Liver (tissue), 9 donors: ENCODE data around the gene EVC2. TPM values are rescaled to one million over a fixed set of nuclear protein-coding genes. Genes with fewer than 3 reads are reported as not detected.

Experiments used
- DNase-seq: peaks from one replicate; pipeline ENCODE4 v3.0.0-alpha.2; 2017; ENCODE audit warnings: low spot score
- H3K27ac ChIP-seq, 2 donors: one replicate each; pipeline ENCODE4 v1.7.0; 2013; ENCODE audit warnings: inconsistent platforms in 2 of 2, low read length in 2 of 2, control low read depth in 1 of 2, low read depth in 1 of 2, mild to moderate bottlenecking in 1 of 2
- H3K27me3 ChIP-seq, 4 donors: one replicate each; pipeline versions ENCODE4 v1.6.1 to v1.7.0; 2013; ENCODE audit warnings: low read length in 3 of 4, inconsistent platforms in 1 of 4, mild to moderate bottlenecking in 1 of 4, moderate library complexity in 1 of 4; ENCODE audit not compliant: control insufficient read depth in 4 of 4, insufficient read depth in 4 of 4
- H3K36me3 ChIP-seq, 4 donors: one replicate each; pipeline versions ENCODE4 v1.6.1 to v1.7.0; 2013; ENCODE audit warnings: low read length in 3 of 4, mild to moderate bottlenecking in 3 of 4, low read depth in 1 of 4, moderate library complexity in 1 of 4; ENCODE audit not compliant: control insufficient read depth in 4 of 4, insufficient read depth in 3 of 4
- H3K4me1 ChIP-seq, 4 donors: one replicate each; pipeline versions ENCODE4 v1.6.1 to v1.7.0; 2013; ENCODE audit warnings: low read length in 3 of 4, mild to moderate bottlenecking in 3 of 4, moderate library complexity in 1 of 4; ENCODE audit not compliant: control insufficient read depth in 4 of 4, insufficient read depth in 4 of 4
- H3K4me3 ChIP-seq, 3 donors: one replicate each; pipeline versions ENCODE4 v1.6.1 to v1.7.0; 2013; ENCODE audit warnings: low read length in 3 of 3, control low read depth in 1 of 3, low read depth in 1 of 3, mild to moderate bottlenecking in 1 of 3
- H3K9ac ChIP-seq, 2 donors: one replicate each; pipeline ENCODE4 v1.7.0; 2013; ENCODE audit warnings: low read length in 2 of 2, mild to moderate bottlenecking in 2 of 2, moderate library complexity in 2 of 2, control low read depth in 1 of 2, low read depth in 1 of 2
- H3K9me3 ChIP-seq, 4 donors: one replicate each; pipeline versions ENCODE4 v1.6.1 to v1.7.0; 2013; ENCODE audit warnings: low read length in 3 of 4; ENCODE audit not compliant: control insufficient read depth in 4 of 4
- CTCF ChIP-seq: fragments of 150-350 bp; IDR thresholded peaks from 2 replicates; pipeline ENCODE4 v1.5.1; 2017; ENCODE audit warnings: improper control_type of control experiment, low read depth, low read length; ENCODE audit not compliant: missing input control
- FOXA1 ChIP-seq: IDR thresholded peaks from 2 replicates; pipeline ENCODE4 v1.6.1; 2016; ENCODE audit warnings: antibody characterized with exemption
- FOXA2 ChIP-seq: IDR thresholded peaks from 2 replicates; pipeline ENCODE4 v1.6.1; 2016; ENCODE audit warnings: antibody characterized with exemption
- GABPA ChIP-seq, 2 donors: IDR thresholded peaks in 1 of 2; conservative IDR thresholded peaks in 1 of 2; 2 replicates each; pipeline ENCODE4 v1.6.1; 2016; ENCODE audit warnings: antibody characterized with exemption in 2 of 2, mild to moderate bottlenecking in 1 of 2, moderate library complexity in 1 of 2
- HNF4A ChIP-seq, 2 donors: conservative IDR thresholded peaks; 2 replicates each; pipeline ENCODE4 v1.6.1; 2016; ENCODE audit warnings: antibody characterized with exemption in 2 of 2, mild to moderate bottlenecking in 2 of 2
- HNF4G ChIP-seq: IDR thresholded peaks from 2 replicates; pipeline ENCODE4 v1.6.1; 2016; ENCODE audit warnings: antibody characterized with exemption
- JUND ChIP-seq, 2 donors: IDR thresholded peaks; 2 replicates each; pipeline ENCODE4 v1.6.1; 2016; ENCODE audit warnings: antibody characterized with exemption in 2 of 2
- MAX ChIP-seq: IDR thresholded peaks from 2 replicates; pipeline ENCODE4 v1.6.1; 2016; ENCODE audit warnings: antibody characterized with exemption
- NR2F2 ChIP-seq: IDR thresholded peaks from 2 replicates; pipeline ENCODE4 v1.6.1; 2016; ENCODE audit warnings: antibody characterized with exemption
- RAD21 ChIP-seq, 2 donors: IDR thresholded peaks; 2 replicates each; pipeline ENCODE4 v1.6.1; 2016; ENCODE audit warnings: antibody characterized with exemption in 2 of 2, mild to moderate bottlenecking in 2 of 2
- REST ChIP-seq: IDR thresholded peaks from 2 replicates; pipeline ENCODE4 v1.6.1; 2016; ENCODE audit warnings: antibody characterized with exemption, mild to moderate bottlenecking
- TAF1 ChIP-seq: conservative IDR thresholded peaks from 2 replicates; pipeline ENCODE4 v1.6.1; 2016; ENCODE audit warnings: antibody characterized with exemption, mild to moderate bottlenecking
- YY1 ChIP-seq: IDR thresholded peaks from 2 replicates; pipeline ENCODE4 v1.6.1; 2016; ENCODE audit warnings: antibody characterized with exemption, mild to moderate bottlenecking
- ZBTB33 ChIP-seq: IDR thresholded peaks from 2 replicates; pipeline ENCODE4 v1.6.1; 2016; ENCODE audit warnings: antibody characterized with exemption
- WGBS: extraction: QIAGEN DNeasy Blood & Tissue Kit; methylation state at CpG from one replicate; pipeline ENCODE4 v1.1.7; 2013; 5-methylcytosine and 5-hydroxymethylcytosine counted together
- polyA plus RNA-seq, 2 donors: library from polyadenylated mRNA; stranded (reverse) in 1 of 2; unstranded in 1 of 2; fragments of 200-250 nt in 1 of 2; fragments of >200 nt in 1 of 2; fragmentation: Nextera tagmentation in 1 of 2; extraction: Ambion mirVana in 1 of 2; gene quantifications; one replicate each; pipeline versions ENCODE4 v1.2.1 to v1.2.3, GENCODE V29; 2013 to 2015
- total RNA-seq, 2 donors: library from RNA; depleted of rRNA; stranded (reverse); fragments of >200 nt; gene quantifications; one replicate each; pipeline ENCODE4 v1.2.3, GENCODE V29; 2014
- donor health status: healthy.
- donor health status: healthy.
- donor health status: healthy.
- donor health status: healthy.
- donor health status: healthy.

Gene EVC2
- total and polyA plus RNA-seq, 4 donors = 0.26 to 1.3 (median 0.57) TPM

- H3K4me3 ChIP-seq = no peak overlapping the region
- H3K4me1 ChIP-seq = no peaks in the 10 kb centered on the region
- no peak for DNase-seq
- H3K36me3 ChIP-seq = peaks cover 0 to 2% (median 0%) of the 10 kb centered on the region in 4 donors
- H3K9ac ChIP-seq = no peak overlapping the region
- TF ChIP-seq HNF4G = no peak
- no peak for TF ChIP-seq CTCF
- TF ChIP-seq JUND (IDR thresholded peaks at IDR 0.05) = no peak
- no peak for TF ChIP-seq YY1
- TF ChIP-seq MAX = no peak
- no peak for TF ChIP-seq GABPA (IDR thresholded peaks at IDR 0.05 in 1 of 2, conservative IDR thresholded peaks at IDR 0.05 in 1 of 2)
- no peak for TF ChIP-seq HNF4A (conservative IDR thresholded peaks at IDR 0.05)
- no peak for TF ChIP-seq TAF1
- TF ChIP-seq FOXA2 = no peak
- TF ChIP-seq ZBTB33 = no peak
- no peak for TF ChIP-seq NR2F2
- TF ChIP-seq FOXA1 = no peak
- no peak for TF ChIP-seq RAD21 (IDR thresholded peaks at IDR 0.05)
- TF ChIP-seq REST = no peak
- WGBS = 97% methylated on average over 12 of the region's 12 CpGs
- H3K27ac ChIP-seq = no peak overlapping the region
- H3K27me3 ChIP-seq = peaks cover 0 to 2% (median 0%) of the 10 kb centered on the region in 4 donors
- H3K9me3 ChIP-seq = no peaks in the 10 kb centered on the region
Observed at GRCh38 chr4:5664778-5665177, 43.6 kb downstream of the EVC2 start.

- Histone ChIP-seq H3K27me3 (peaks cover 0 to 2% (median 0%) of the 10 kb centered on the region in 4 donors), H3K4me3 (no peak overlapping the region), H3K27ac (no peak overlapping the region), H3K9me3 (no peaks in the 10 kb centered on the region), H3K9ac (no peak overlapping the region), H3K4me1 (no peaks in the 10 kb centered on the region), H3K36me3 (peaks cover 0 to 2% (median 0%) of the 10 kb centered on the region in 4 donors)
- 83% methylated on average over 1 of the region's 1 CpG for WGBS
- DNase-seq = no peak
- TF ChIP-seq HNF4A (conservative IDR thresholded peaks at IDR 0.05) = no peak
- no peak for TF ChIP-seq REST
- TF ChIP-seq JUND (IDR thresholded peaks at IDR 0.05) = no peak
- TF ChIP-seq GABPA (IDR thresholded peaks at IDR 0.05 in 1 of 2, conservative IDR thresholded peaks at IDR 0.05 in 1 of 2) = no peak
- TF ChIP-seq FOXA2 = no peak
- TF ChIP-seq TAF1 = no peak
- TF ChIP-seq HNF4G = no peak
Observed at GRCh38 chr4:5662555-5662954, 45.8 kb downstream of the EVC2 start.
